HEK293 (cell line): Measurements from ENCODE around the gene CLPX.

ENCODE experiments used
- CTCF ChIA-PET: fragments of 350-600 bp; formaldehyde crosslinking; extraction: SDS; loops from one replicate; lab custom pipeline; 2021; ENCODE audit warnings: antibody characterized with exemption; lab: Yijun Ruan, JAX
- POLR2A ChIA-PET: fragments of 300-600 bp; formaldehyde crosslinking; extraction: SDS; loops from one replicate; lab custom pipeline; 2020; ENCODE audit warnings: antibody characterized with exemption, inconsistent platforms; lab: Yijun Ruan, JAX
- H3K27ac ChIP-seq: fragments of 200-500 bp; sonication (Bioruptor generic); 2 replicates; pipeline ENCODE4 v1.5.1; 2014; ENCODE audit warnings: low read depth, low read length, control low read depth, inconsistent platforms; ENCODE audit errors: extremely low read depth
- H3K36me3 ChIP-seq, 2 experiments: fragments of 200-500 bp in 1 of 2; sonication (Bioruptor generic) in 1 of 2; 1 replicate in 1 of 2; 2 replicates in 1 of 2; pipeline ENCODE4 v1.5.1; 2014 to 2017; ENCODE audit warnings: inconsistent platforms in 2 of 2, low read length in 2 of 2; ENCODE audit not compliant: control insufficient read depth in 2 of 2, insufficient read depth in 1 of 2
- H3K4me1 ChIP-seq: fragments of 200-500 bp; sonication (Bioruptor generic); 2 replicates; pipeline ENCODE4 v1.5.1; 2014; ENCODE audit warnings: mild to moderate bottlenecking, low read length, inconsistent platforms; ENCODE audit not compliant: control insufficient read depth, insufficient read depth
- H3K4me3 ChIP-seq: 2 replicates; pipeline ENCODE4 v1.5.1; 2011; ENCODE audit warnings: low read depth, mild to moderate bottlenecking, control low read depth, low read length, moderate library complexity
- H3K9me3 ChIP-seq: fragments of 200-500 bp; sonication (Bioruptor generic); 2 replicates; pipeline ENCODE4 v1.5.1; 2014; ENCODE audit warnings: low read depth, low read length, inconsistent platforms; ENCODE audit not compliant: control insufficient read depth, insufficient read depth
- GLI4 ChIP-seq: fragments of 450-650 bp; formaldehyde crosslinking; IDR thresholded peaks from 2 replicates; pipeline ENCODE4 v1.5.1; 2016; ENCODE audit warnings: missing biosample characterization, missing genetic modification characterization
- PRDM1 ChIP-seq: fragments of 450-650 bp; formaldehyde crosslinking; IDR thresholded peaks from 2 replicates; pipeline ENCODE4; 2016; ENCODE audit warnings: missing biosample characterization, missing genetic modification characterization
- YY2 ChIP-seq: fragments of 450-650 bp; formaldehyde crosslinking; IDR thresholded peaks from 2 replicates; pipeline ENCODE4 v1.5.1; 2016; ENCODE audit warnings: missing biosample characterization, missing genetic modification characterization
- ZBTB17 ChIP-seq: fragments of 450-650 bp; formaldehyde crosslinking; IDR thresholded peaks from 2 replicates; pipeline ENCODE4 v1.5.1; 2016; ENCODE audit warnings: missing biosample characterization, missing genetic modification characterization
- ZIC2 ChIP-seq: fragments of 450-650 bp; formaldehyde crosslinking; IDR thresholded peaks from 2 replicates; pipeline ENCODE4 v1.5.1; 2016; ENCODE audit warnings: missing biosample characterization, missing genetic modification characterization
- ZNF10 ChIP-seq: fragments of 450-650 bp; formaldehyde crosslinking; IDR thresholded peaks from 2 replicates; pipeline ENCODE4 v1.5.1; 2017; ENCODE audit warnings: missing biosample characterization, missing genetic modification characterization
- ZNF132 ChIP-seq: fragments of 450-650 bp; formaldehyde crosslinking; IDR thresholded peaks from 2 replicates; pipeline ENCODE4 v1.5.1; 2017; ENCODE audit warnings: missing biosample characterization, missing genetic modification characterization, borderline replicate concordance
- ZNF16 ChIP-seq: fragments of 450-650 bp; formaldehyde crosslinking; IDR thresholded peaks from 2 replicates; pipeline ENCODE4 v1.5.1; 2016; ENCODE audit warnings: low read depth, missing biosample characterization, missing genetic modification characterization
- ZNF184 ChIP-seq: fragments of 450-650 bp; IDR thresholded peaks from 2 replicates; pipeline ENCODE4 v1.5.1; 2018; ENCODE audit warnings: missing biosample characterization, mild to moderate bottlenecking, missing genetic modification characterization
- ZNF221 ChIP-seq: fragments of 450-650 bp; formaldehyde crosslinking; IDR thresholded peaks from 2 replicates; pipeline ENCODE4 v1.5.1; 2017; ENCODE audit warnings: missing biosample characterization, missing genetic modification characterization, borderline replicate concordance
- ZNF223 ChIP-seq: fragments of 450-650 bp; formaldehyde crosslinking; IDR thresholded peaks from 2 replicates; pipeline ENCODE4 v1.5.1; 2016; ENCODE audit warnings: missing biosample characterization, missing genetic modification characterization
- ZNF248 ChIP-seq: fragments of 450-650 bp; formaldehyde crosslinking; IDR thresholded peaks from 2 replicates; pipeline ENCODE4 v1.5.1; 2017; ENCODE audit warnings: missing biosample characterization, missing genetic modification characterization
- ZNF433 ChIP-seq: fragments of 450-650 bp; formaldehyde crosslinking; IDR thresholded peaks from 2 replicates; pipeline ENCODE4 v1.5.1; 2016; ENCODE audit warnings: missing biosample characterization, missing genetic modification characterization, low read depth
- ZNF473 ChIP-seq: fragments of 450-650 bp; formaldehyde crosslinking; IDR thresholded peaks from 2 replicates; pipeline ENCODE4 v1.5.1; 2017; ENCODE audit warnings: missing biosample characterization, missing genetic modification characterization
- ZNF501 ChIP-seq: fragments of 450-650 bp; formaldehyde crosslinking; IDR thresholded peaks from 2 replicates; pipeline ENCODE4 v1.5.1; 2016; ENCODE audit warnings: missing biosample characterization, missing genetic modification characterization
- ZNF544 ChIP-seq: fragments of 450-650 bp; formaldehyde crosslinking; IDR thresholded peaks from 2 replicates; pipeline ENCODE4 v1.5.0; 2017; ENCODE audit warnings: missing biosample characterization, missing genetic modification characterization
- ZNF561 ChIP-seq: fragments of 450-650 bp; IDR thresholded peaks from 2 replicates; pipeline ENCODE4 v1.5.1; 2018; ENCODE audit warnings: missing biosample characterization, missing genetic modification characterization, borderline replicate concordance
- ZNF658 ChIP-seq: fragments of 450-650 bp; formaldehyde crosslinking; IDR thresholded peaks from 2 replicates; pipeline ENCODE4; 2016; ENCODE audit warnings: missing biosample characterization, missing genetic modification characterization
- TF ChIP-seq, protein P1 (sequence below): fragments of 450-650 bp; formaldehyde crosslinking; IDR thresholded peaks from 2 replicates; pipeline ENCODE4 v1.5.1; 2016; ENCODE audit warnings: missing biosample characterization, missing genetic modification characterization
- TF ChIP-seq, protein P2 (sequence below): fragments of 450-650 bp; formaldehyde crosslinking; IDR thresholded peaks from 2 replicates; pipeline ENCODE4 v1.5.1; 2016; ENCODE audit warnings: missing biosample characterization, missing genetic modification characterization
- TF ChIP-seq, protein P3 (sequence below): fragments of 450-650 bp; formaldehyde crosslinking; IDR thresholded peaks from 2 replicates; pipeline ENCODE4 v1.5.1; 2016; ENCODE audit warnings: missing biosample characterization, missing genetic modification characterization
- TF ChIP-seq, protein P4 (sequence below): fragments of 450-650 bp; formaldehyde crosslinking; optimal IDR thresholded peaks from 2 replicates; pipeline ENCODE3; 2016; ENCODE audit warnings: missing biosample characterization, mild to moderate bottlenecking, missing genetic modification characterization

CLPX gene

DNA sequence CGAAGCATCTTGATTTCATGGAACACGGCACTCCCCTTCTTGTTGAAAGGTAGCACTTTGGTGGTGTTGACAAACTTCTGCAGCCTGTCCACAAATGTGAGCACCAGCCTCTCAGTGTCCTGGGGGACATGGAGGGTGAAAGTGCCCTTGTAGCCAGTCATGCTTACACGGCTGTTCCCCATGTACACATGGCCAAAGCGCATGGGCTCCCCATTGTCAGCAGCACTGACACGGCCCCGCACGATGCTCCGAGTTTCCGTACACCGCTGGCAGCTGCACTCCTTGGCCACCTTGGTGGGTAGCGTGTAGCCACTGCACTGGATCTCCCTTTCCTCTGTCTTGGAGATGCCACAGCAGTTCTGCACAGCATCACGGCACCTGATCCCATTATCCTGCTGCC, 13.4 kb upstream of the CLPX start:
- Histone ChIP-seq H3K27ac (no peak overlapping the region), H3K9me3 (no peaks in the 10 kb centered on the region)
- CTCF ChIA-PET: no interaction called here
- POLR2A ChIA-PET: no interaction called here
- TF ChIP-seq YY2 (tag by site-specific recombination) (no peak), ZNF132 (tag by site-specific recombination) (no peak), ZNF16 (no peak), ZNF223 (tag by site-specific recombination) (no peak), ZNF561 (tag by site-specific recombination) (no peak), ZNF184 (tag by site-specific recombination) (no peak), ZNF544 (tag by site-specific recombination) (no peak), ZNF10 (tag by site-specific recombination) (no peak), ZNF433 (tag by site-specific recombination) (no peak)
- TF ChIP-seq, protein P1, sequence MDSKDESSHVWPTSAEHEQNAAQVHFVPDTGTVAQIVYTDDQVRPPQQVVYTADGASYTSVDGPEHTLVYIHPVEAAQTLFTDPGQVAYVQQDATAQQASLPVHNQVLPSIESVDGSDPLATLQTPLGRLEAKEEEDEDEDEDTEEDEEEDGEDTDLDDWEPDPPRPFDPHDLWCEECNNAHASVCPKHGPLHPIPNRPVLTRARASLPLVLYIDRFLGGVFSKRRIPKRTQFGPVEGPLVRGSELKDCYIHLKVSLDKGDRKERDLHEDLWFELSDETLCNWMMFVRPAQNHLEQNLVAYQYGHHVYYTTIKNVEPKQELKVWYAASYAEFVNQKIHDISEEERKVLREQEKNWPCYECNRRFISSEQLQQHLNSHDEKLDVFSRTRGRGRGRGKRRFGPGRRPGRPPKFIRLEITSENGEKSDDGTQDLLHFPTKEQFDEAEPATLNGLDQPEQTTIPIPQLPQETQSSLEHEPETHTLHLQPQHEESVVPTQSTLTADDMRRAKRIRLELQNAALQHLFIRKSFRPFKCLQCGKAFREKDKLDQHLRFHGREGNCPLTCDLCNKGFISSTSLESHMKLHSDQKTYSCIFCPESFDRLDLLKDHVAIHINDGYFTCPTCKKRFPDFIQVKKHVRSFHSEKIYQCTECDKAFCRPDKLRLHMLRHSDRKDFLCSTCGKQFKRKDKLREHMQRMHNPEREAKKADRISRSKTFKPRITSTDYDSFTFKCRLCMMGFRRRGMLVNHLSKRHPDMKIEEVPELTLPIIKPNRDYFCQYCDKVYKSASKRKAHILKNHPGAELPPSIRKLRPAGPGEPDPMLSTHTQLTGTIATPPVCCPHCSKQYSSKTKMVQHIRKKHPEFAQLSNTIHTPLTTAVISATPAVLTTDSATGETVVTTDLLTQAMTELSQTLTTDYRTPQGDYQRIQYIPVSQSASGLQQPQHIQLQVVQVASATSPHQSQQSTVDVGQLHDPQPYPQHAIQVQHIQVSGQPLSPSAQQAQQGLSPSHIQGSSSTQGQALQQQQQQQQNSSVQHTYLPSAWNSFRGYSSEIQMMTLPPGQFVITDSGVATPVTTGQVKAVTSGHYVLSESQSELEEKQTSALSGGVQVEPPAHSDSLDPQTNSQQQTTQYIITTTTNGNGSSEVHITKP (tag by site-specific recombination): no peak
- TF ChIP-seq, all 188 proteins: peak for 0
- Histone ChIP-seq H3K36me3 (no peaks in the 10 kb centered on the region), H3K4me1 (no peaks in the 10 kb centered on the region), H3K4me3 (no peak overlapping the region)

DNA sequence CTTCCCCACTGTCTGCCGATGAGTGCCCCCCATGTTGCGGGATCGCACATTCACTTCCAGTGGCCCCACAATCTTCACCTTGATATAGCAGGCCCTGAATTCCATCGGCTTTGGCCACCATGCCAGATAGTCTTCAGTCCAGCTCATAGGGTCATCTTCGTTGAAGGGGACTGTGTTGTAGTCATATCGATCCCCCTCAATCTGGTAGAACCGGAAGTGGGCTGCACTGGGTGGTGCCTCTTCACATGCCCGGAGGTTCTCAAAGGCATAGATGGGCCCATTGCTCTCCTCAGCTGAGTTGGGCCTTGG, 12.1 kb upstream of the CLPX start:
- no peak overlapping the region for H3K27ac ChIP-seq
- H3K36me3 ChIP-seq: no peaks in the 10 kb centered on the region
- no peaks in the 10 kb centered on the region for H3K9me3 ChIP-seq
- H3K4me3 ChIP-seq: no peak overlapping the region
- CTCF ChIA-PET: interaction anchor here (0.5 kb wide), 1 partner anchor 74 kb away, joined by 3 read pairs; no protein-coding TSS in a partner anchor
- TF ChIP-seq ZNF221: no peak
- no peak for TF ChIP-seq GLI4 (tag by site-specific recombination)
- TF ChIP-seq PRDM1 (tag by site-specific recombination): no peak
- TF ChIP-seq ZIC2 (tag by site-specific recombination): no peak
- TF ChIP-seq, protein P2, sequence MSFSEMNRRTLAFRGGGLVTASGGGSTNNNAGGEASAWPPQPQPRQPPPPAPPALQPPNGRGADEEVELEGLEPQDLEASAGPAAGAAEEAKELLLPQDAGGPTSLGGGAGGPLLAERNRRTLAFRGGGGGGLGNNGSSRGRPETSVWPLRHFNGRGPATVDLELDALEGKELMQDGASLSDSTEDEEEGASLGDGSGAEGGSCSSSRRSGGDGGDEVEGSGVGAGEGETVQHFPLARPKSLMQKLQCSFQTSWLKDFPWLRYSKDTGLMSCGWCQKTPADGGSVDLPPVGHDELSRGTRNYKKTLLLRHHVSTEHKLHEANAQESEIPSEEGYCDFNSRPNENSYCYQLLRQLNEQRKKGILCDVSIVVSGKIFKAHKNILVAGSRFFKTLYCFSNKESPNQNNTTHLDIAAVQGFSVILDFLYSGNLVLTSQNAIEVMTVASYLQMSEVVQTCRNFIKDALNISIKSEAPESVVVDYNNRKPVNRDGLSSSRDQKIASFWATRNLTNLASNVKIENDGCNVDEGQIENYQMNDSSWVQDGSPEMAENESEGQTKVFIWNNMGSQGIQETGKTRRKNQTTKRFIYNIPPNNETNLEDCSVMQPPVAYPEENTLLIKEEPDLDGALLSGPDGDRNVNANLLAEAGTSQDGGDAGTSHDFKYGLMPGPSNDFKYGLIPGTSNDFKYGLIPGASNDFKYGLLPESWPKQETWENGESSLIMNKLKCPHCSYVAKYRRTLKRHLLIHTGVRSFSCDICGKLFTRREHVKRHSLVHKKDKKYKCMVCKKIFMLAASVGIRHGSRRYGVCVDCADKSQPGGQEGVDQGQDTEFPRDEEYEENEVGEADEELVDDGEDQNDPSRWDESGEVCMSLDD (tag by site-specific recombination): no peak
- TF ChIP-seq ZNF10 (tag by site-specific recombination): no peak
- TF ChIP-seq ZNF501 (tag by site-specific recombination): no peak
- H3K4me1 ChIP-seq: no peaks in the 10 kb centered on the region
- POLR2A ChIA-PET: no interaction called here

DNA sequence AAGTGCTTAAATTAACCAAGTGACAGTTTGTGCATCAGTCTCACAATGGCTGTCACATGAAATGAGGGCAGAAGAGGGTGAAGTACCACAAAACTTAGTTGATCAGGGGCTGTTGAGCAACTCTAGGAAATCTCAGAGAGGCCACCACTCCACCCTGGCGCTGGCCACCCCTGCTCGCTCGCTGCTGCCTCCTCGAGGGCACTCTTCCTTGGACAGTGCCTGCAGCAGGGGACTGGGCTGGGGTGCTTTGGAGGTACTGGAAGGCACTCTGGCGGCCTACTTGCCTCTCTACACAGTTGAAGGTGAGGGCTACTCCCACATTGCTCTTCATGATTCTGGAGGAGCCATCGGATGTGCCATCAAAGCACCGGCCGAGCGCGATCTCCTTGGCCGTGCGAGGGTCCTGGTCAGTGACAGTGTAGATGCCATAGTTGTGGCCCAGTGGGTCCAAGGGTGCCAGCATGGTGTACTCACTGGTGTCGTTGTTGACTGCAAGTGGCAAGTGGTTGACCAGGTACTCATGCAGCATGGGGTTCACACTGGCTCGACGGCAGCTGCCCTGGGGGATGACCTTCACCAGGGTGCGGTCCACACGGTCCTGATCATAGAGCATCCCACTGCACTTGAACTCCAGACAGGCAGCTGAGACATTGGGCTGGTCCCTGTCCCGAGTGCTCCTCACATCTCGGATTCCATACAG, 11.6 kb upstream of the CLPX start:
- Histone ChIP-seq H3K9me3 (no peaks in the 10 kb centered on the region), H3K4me1 (no peaks in the 10 kb centered on the region), H3K27ac (no peak overlapping the region), H3K4me3 (no peak overlapping the region), H3K36me3 (no peaks in the 10 kb centered on the region)
- ChIA-PET POLR2A (no interaction called here), CTCF (interaction anchor here (0.5 to 1.1 kb wide), 2 partner anchors 74 to 101 kb away, joined by 3 to 5 read pairs; no protein-coding TSS in a partner anchor)
- TF ChIP-seq ZBTB17 (tag by site-specific recombination) (no peak), ZNF473 (no peak), ZNF248 (tag by site-specific recombination) (no peak), ZNF658 (no peak)
- TF ChIP-seq, protein P3, sequence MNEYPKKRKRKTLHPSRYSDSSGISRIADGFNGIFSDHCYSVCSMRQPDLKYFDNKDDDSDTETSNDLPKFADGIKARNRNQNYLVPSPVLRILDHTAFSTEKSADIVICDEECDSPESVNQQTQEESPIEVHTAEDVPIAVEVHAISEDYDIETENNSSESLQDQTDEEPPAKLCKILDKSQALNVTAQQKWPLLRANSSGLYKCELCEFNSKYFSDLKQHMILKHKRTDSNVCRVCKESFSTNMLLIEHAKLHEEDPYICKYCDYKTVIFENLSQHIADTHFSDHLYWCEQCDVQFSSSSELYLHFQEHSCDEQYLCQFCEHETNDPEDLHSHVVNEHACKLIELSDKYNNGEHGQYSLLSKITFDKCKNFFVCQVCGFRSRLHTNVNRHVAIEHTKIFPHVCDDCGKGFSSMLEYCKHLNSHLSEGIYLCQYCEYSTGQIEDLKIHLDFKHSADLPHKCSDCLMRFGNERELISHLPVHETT: no peak
- TF ChIP-seq, protein P4, sequence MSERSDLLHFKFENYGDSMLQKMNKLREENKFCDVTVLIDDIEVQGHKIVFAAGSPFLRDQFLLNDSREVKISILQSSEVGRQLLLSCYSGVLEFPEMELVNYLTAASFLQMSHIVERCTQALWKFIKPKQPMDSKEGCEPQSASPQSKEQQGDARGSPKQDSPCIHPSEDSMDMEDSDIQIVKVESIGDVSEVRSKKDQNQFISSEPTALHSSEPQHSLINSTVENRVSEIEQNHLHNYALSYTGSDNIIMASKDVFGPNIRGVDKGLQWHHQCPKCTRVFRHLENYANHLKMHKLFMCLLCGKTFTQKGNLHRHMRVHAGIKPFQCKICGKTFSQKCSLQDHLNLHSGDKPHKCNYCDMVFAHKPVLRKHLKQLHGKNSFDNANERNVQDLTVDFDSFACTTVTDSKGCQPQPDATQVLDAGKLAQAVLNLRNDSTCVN (tag by site-specific recombination): no peak
